SU-DHL-6 (cell line): Measurements from ENCODE around the gene PPM1N.

Source experiments
- H2AFZ ChIP-seq: fragments of 200-600 bp; sonication (generic); 2 replicates; pipeline ENCODE4 v1.6.1; 2014; ENCODE audit warnings: low read depth, mild to moderate bottlenecking, moderate library complexity, mixed read lengths, antibody characterized with exemption, low read length; ENCODE audit not compliant: severe bottlenecking
- H3F3A ChIP-seq: fragments of 200-600 bp; shearing (Covaris generic); 2 replicates; pipeline ENCODE4 v1.6.0; 2016; ENCODE audit warnings: antibody characterized with exemption, mild to moderate bottlenecking; ENCODE audit not compliant: insufficient read depth
- H3K27ac ChIP-seq: fragments of 200-600 bp; sonication (generic); 2 replicates; pipeline ENCODE4 v1.5.1; 2016; ENCODE audit warnings: low read depth, mild to moderate bottlenecking, low read length, moderate library complexity, mixed read lengths
- H3K27me3 ChIP-seq: fragments of 200-600 bp; sonication (generic), shearing (Covaris generic); 2 replicates; pipeline ENCODE4 v1.6.0; 2014; ENCODE audit warnings: mild to moderate bottlenecking, low read length
- H3K36me3 ChIP-seq: fragments of 200-600 bp; sonication (generic); 2 replicates; pipeline ENCODE4 v1.6.1; 2014; ENCODE audit warnings: mild to moderate bottlenecking, low read length, mixed read lengths
- H3K4me2 ChIP-seq: fragments of 300-600, 200-600 bp; shearing (Covaris generic), sonication (generic); 2 replicates; pipeline ENCODE4 v1.6.0; 2014; ENCODE audit warnings: low read length, low read depth, mild to moderate bottlenecking; ENCODE audit not compliant: poor library complexity, severe bottlenecking
- H3K4me3 ChIP-seq: fragments of 200-600 bp; sonication (generic); 2 replicates; pipeline ENCODE4 v1.5.1; 2014; ENCODE audit warnings: antibody characterized with exemption, low read length, mild to moderate bottlenecking, mixed read lengths; ENCODE audit not compliant: insufficient read depth, poor library complexity, severe bottlenecking
- H3K79me2 ChIP-seq: fragments of 200-600 bp; sonication (generic); 2 replicates; pipeline ENCODE4 v1.6.1; 2014; ENCODE audit warnings: mild to moderate bottlenecking, low read length, moderate library complexity; ENCODE audit not compliant: insufficient read depth
- H3K9ac ChIP-seq: fragments of 200-600 bp; sonication (generic); 2 replicates; pipeline ENCODE4 v1.7.0; 2014; ENCODE audit warnings: mild to moderate bottlenecking, low read length
- H3K9me2 ChIP-seq: fragments of 200-600 bp; sonication (generic); replicated peaks from 2 replicates; pipeline ENCODE4 v1.6.1; 2014; ENCODE audit warnings: low read length; ENCODE audit not compliant: insufficient read depth
- H3K9me3 ChIP-seq: fragments of 200-600 bp; sonication (generic); 2 replicates; pipeline ENCODE4 v1.6.1; 2014; ENCODE audit warnings: low read length, mixed read lengths; ENCODE audit not compliant: insufficient read depth
- H4K20me1 ChIP-seq: fragments of 200-600 bp; sonication (generic); 2 replicates; pipeline ENCODE4 v1.6.1; 2014; ENCODE audit warnings: low read depth, mild to moderate bottlenecking, antibody characterized with exemption, low read length, moderate library complexity, mixed read lengths
- CTCF ChIP-seq: fragments of 200-600 bp; sonication (generic); IDR thresholded peaks from one replicate; pipeline ENCODE4 v1.5.1; 2017; ENCODE audit warnings: antibody characterized with exemption, mild to moderate bottlenecking, low read length, moderate library complexity; ENCODE audit not compliant: insufficient read depth, poor library complexity, severe bottlenecking
- EZH2phosphoT487 ChIP-seq: fragments of 200-600 bp; sonication (generic), shearing (Covaris generic); conservative IDR thresholded peaks from 2 replicates; pipeline ENCODE4 v1.6.1; 2018; ENCODE audit warnings: mild to moderate bottlenecking, antibody characterized with exemption, low read length, moderate library complexity, mixed read lengths

PPM1N gene

GRCh38 chr19:45528149-45528743 is 30.0 kb downstream of the PPM1N start:
- H4K20me1 ChIP-seq = no peaks in the 10 kb centered on the region
- H3K4me2 ChIP-seq = no peak overlapping the region
- TF ChIP-seq CTCF = no peak
- TF ChIP-seq EZH2phosphoT487 = no peak
- H3K9me2 ChIP-seq = no peaks in the 10 kb centered on the region
- H3K27ac ChIP-seq = no peak overlapping the region
- no peak overlapping the region for H2AFZ ChIP-seq
- H3K79me2 ChIP-seq = no peaks in the 10 kb centered on the region
- H3K9ac ChIP-seq = no peak overlapping the region
- no peaks in the 10 kb centered on the region for H3K9me3 ChIP-seq
- H3K27me3 ChIP-seq = no peaks in the 10 kb centered on the region
- H3K36me3 ChIP-seq = peaks cover 2% of the 10 kb centered on the region; the same call in 1 of the 2 replicates
- no peak overlapping the region for H3K4me3 ChIP-seq
- H3F3A ChIP-seq = no peaks in the 10 kb centered on the region

- H3K9me3 ChIP-seq = no peaks in the 10 kb centered on the region
- no peak overlapping the region for H3K4me2 ChIP-seq
- H3K4me3 ChIP-seq = no peak overlapping the region
- H2AFZ ChIP-seq = no peak overlapping the region
- H4K20me1 ChIP-seq = no peaks in the 10 kb centered on the region
- H3K9ac ChIP-seq = no peak overlapping the region
- no peaks in the 10 kb centered on the region for H3K9me2 ChIP-seq
- H3K27me3 ChIP-seq = no peaks in the 10 kb centered on the region
- H3K79me2 ChIP-seq = no peaks in the 10 kb centered on the region
- TF ChIP-seq EZH2phosphoT487 (no peak), CTCF (no peak)
- H3K27ac ChIP-seq = no peak overlapping the region
- peaks cover 2% of the 10 kb centered on the region; the same call in 1 of the 2 replicates for H3K36me3 ChIP-seq
- no peaks in the 10 kb centered on the region for H3F3A ChIP-seq
Observed at GRCh38 chr19:45528744-45529419, 30.6 kb downstream of the PPM1N start.

GRCh38 chr19:45529420-45529785 is 31.2 kb downstream of the PPM1N start:
- Histone ChIP-seq H3F3A (no peaks in the 10 kb centered on the region), H3K27ac (no peak overlapping the region), H3K36me3 (peaks cover 2% of the 10 kb centered on the region; the same call in 1 of the 2 replicates), H3K4me3 (no peak overlapping the region), H3K79me2 (no peaks in the 10 kb centered on the region), H3K9me2 (no peaks in the 10 kb centered on the region), H3K27me3 (no peaks in the 10 kb centered on the region), H2AFZ (no peak overlapping the region), H3K9me3 (no peaks in the 10 kb centered on the region), H3K4me2 (no peak overlapping the region), H3K9ac (no peak overlapping the region), H4K20me1 (no peaks in the 10 kb centered on the region)
- no peak for TF ChIP-seq CTCF
- TF ChIP-seq EZH2phosphoT487 = no peak
